GM13977 (cell line): Measurements from ENCODE around the gene CAMTA1.
"Not testable (repeated sequence)": the region's sequence is repeated elsewhere in the genome, so short reads cannot be mapped to it uniquely, and the experiment has no call there.

Experiments
- DNase-seq: peaks from one replicate; pipeline ENCODE4 v3.0.0; 2012; ENCODE audit warnings: low spot score
- CTCF ChIP-seq: IDR thresholded peaks from 2 replicates; pipeline ENCODE4 v1.5.1; 2012; ENCODE audit warnings: mild to moderate bottlenecking, control low read depth; ENCODE audit not compliant: insufficient read depth; ENCODE audit errors: extremely low read depth, missing control alignments
- in situ Hi-C: fragments of 300-500 bp; cut with MboI; formaldehyde crosslinking; loops from one replicate; pipeline ENCODE4 v1.12.0; 2022; ENCODE audit warnings: low sequenced_read_pairs, low pct_unique_long_range_greater_than_20kb, mixed read lengths, inconsistent platforms; ENCODE audit not compliant: unreplicated experiment

Gene CAMTA1

DNA sequence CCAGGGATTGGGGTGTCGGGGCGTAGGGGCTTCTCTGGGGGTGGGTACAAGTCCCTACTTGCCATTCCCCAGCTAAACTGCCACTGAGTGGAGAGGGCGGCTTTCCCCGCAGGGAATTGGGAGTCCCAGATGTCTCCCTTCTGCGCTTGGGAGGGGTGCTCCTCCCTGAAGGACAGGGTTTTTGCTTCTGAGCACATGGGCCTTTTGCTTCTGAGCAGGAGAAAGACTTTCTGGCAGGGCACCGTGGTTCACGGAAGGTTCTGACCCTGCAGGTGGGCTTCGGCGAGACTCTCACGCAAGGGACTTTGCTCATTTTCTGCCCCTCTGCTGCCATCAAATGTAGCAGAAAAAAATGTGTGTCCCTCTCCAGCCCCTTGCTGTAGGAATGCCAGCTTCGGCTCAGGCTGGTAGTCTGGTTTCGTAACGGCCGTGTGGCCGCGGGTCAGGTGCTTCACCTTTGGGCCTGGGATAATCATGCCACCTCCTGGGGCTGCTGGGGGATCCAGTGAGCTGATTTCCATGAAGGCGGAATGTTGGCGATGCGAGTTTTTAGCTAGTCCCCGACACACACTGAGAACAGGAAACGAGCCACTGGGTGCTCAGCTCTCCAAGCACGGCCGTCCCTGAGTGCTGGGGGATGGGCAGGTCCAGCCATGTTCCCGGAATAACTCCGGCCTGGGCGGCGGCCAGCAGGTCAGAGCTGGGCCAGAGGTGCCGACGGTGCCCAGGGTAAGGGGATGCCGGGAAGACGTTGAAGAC, 364.0 kb downstream of the CAMTA1 start:
- DNase-seq = no peak

GRCh38 chr1:7150724-7151280, 365.5 kb downstream of the CAMTA1 start:
- no peak for DNase-seq
- in situ Hi-C loops = no loop called here
- TF ChIP-seq CTCF = no peak

More for the DNA sequence above, 364.0 kb downstream of the CAMTA1 start:
- no peak for TF ChIP-seq CTCF
- in situ Hi-C loops = no loop called here

- in situ Hi-C loops = no loop called here
- TF ChIP-seq CTCF = no peak
- no peak for DNase-seq
These were observed 366.7 kb downstream of the CAMTA1 start for GRCh38 chr1:7151978-7152377.

- DNase-seq = no peak
- TF ChIP-seq CTCF = no peak
- in situ Hi-C loops = no loop called here
These were observed 367.4 kb downstream of the CAMTA1 start for GRCh38 chr1:7152655-7153054.

- in situ Hi-C loops = no loop called here
- no peak for TF ChIP-seq CTCF
- no peak for DNase-seq
These were observed 368.2 kb downstream of the CAMTA1 start for GRCh38 chr1:7153464-7153863.

DNA sequence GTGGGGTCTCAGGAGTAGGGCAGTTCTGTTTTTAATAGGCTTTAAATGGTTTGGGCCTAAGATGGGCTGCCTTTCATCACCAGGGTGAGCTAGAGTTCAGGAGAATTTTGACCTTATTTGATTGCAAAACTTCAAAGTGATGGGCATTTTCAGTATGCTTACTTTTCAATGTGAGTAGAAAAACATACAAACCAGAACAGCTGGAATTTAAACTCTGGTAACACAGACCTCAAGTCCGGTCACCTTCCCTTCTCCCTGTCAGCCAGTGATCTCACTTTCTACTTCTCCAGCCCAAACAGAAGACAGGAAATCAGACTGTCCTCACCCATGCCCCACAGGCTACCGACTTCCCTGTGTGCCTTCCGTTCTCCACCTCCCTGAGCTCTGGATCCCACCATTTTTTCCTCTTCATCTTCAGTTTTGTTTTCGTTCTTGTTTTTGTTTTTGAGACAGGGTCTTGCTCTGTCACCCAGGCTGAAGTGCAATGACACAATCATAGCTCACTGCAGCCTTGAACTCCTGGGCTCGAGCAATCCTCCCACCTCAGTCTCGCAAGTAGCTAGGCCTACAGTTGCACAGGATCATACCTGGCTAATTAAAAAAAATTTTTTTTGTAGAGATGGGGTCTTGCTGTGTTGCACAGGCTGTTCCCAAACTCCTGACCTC, 374.0 kb downstream of the CAMTA1 start:
- DNase-seq = no peak
- in situ Hi-C loops = no loop called here
- no peak for TF ChIP-seq CTCF

DNA sequence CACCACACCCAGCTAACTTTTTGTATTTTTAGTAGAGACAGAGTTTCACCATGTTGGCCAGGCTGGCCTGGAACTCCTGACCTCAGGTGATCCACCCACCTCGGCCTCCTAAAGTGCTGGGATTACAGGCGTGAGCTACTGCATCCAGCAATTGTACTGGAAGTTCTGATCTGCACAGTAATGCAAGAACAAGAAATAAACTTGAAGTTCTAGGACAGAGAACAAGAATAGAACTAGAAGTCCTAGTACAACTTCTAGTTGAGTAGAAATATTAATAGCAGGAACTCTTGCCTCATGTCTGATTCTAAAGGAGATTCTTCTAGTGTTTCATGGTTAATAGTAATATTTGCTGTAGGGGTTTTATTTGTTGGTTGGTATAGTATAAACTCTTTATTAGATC, 383.3 kb downstream of the CAMTA1 start:
- DNase-seq, in situ Hi-C loops: not testable (repeated sequence)
